Erythroblast (primary cell): ENCODE data around the gene TRPM3.

Source experiments
- GATA1 ChIP-seq: IDR thresholded peaks from 2 replicates; pipeline ENCODE4 v1.6.1; 2011; ENCODE audit warnings: low read depth, mild to moderate bottlenecking, control low read depth, low read length, moderate library complexity
- POLR2A ChIP-seq: IDR thresholded peaks from 2 replicates; pipeline ENCODE4 v1.6.1; 2011; ENCODE audit warnings: mild to moderate bottlenecking, low read length

- TF ChIP-seq POLR2A (no peak), GATA1 (no peak)
Measured at GRCh38 chr9:71122421-71122820, 1.0 kb upstream of the TRPM3 start.
